Fibroblast of the aortic adventitia (primary cell): ENCODE measurements around the gene PROSER2. TPM values are rescaled to one million over a fixed set of nuclear protein-coding genes. Genes with fewer than 3 reads are reported as not detected.

Source experiments
- DNase-seq: peaks from one replicate; pipeline ENCODE4 v3.0.0-alpha.2; 2010; ENCODE audit warnings: low read depth
- H3K4me3 ChIP-seq: 2 replicates; pipeline ENCODE4 v1.5.1; 2011; ENCODE audit warnings: low read depth, mild to moderate bottlenecking, control low read depth, low read length, moderate library complexity
- total RNA-seq: library from RNA; depleted of rRNA; stranded (reverse); fragments of >200 nt; gene quantifications from 2 replicates; pipeline ENCODE4 v1.2.3, GENCODE V29; 2012; ENCODE audit warnings: low replicate concordance
- TF ChIP-seq, protein P1 (sequence below): IDR thresholded peaks from 2 replicates; pipeline ENCODE4 v1.5.1; 2011; ENCODE audit warnings: mild to moderate bottlenecking, low read length, control low read depth, inconsistent platforms; ENCODE audit not compliant: insufficient read depth

PROSER2 gene
- total RNA-seq, 1 donor, result 3.1 TPM

DNA sequence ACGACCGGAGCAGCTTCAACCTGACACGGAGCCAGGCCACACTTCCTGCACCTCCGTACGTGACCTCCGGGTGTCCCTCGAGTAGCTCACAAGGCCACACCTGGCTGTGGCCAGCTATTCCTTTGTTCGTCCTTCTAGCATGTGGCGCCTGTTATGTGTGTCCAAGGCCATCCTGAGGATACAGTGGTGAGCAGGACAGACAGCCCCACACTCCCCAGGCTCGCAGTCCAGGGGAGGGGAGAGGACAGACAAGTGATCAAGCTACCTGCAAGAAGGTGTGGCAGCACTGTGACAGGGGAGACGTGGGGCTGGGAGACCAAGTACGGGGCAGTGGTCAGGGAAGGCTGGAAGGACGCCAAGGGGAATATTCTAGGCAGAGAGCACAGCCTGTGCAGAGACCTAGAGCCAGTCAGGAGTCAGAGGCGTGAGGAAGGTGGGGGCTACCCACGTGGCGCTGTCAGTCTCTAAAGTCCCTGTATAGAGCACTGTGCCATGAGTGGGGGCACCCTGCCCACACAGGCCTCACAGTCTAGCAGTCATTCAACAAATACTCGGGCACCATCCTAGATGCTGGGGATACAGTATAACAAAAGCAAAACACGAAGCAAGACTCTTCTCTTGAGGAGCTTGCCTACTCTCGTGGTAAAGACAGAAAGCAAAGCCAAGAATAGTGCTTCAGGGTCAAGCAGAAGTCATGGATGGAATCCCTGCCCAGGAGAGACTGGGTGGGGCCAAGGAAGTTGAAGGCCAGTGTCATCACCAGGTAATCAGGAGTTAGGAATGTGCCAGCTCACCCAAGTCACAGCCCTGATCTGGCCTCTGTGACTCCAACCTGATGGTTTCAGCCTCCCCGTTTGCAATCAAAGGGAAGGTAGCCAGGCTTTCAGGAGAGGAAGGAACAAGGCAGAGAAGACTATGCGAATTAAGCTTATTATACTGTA lies 58.6 kb downstream of the PROSER2 start:
- no peak overlapping the region for H3K4me3 ChIP-seq
- TF ChIP-seq, protein P1, sequence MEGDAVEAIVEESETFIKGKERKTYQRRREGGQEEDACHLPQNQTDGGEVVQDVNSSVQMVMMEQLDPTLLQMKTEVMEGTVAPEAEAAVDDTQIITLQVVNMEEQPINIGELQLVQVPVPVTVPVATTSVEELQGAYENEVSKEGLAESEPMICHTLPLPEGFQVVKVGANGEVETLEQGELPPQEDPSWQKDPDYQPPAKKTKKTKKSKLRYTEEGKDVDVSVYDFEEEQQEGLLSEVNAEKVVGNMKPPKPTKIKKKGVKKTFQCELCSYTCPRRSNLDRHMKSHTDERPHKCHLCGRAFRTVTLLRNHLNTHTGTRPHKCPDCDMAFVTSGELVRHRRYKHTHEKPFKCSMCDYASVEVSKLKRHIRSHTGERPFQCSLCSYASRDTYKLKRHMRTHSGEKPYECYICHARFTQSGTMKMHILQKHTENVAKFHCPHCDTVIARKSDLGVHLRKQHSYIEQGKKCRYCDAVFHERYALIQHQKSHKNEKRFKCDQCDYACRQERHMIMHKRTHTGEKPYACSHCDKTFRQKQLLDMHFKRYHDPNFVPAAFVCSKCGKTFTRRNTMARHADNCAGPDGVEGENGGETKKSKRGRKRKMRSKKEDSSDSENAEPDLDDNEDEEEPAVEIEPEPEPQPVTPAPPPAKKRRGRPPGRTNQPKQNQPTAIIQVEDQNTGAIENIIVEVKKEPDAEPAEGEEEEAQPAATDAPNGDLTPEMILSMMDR, result no peak
- DNase-seq, result peak; percentile 25

GRCh38 chr10:11882646-11883375 lies 59.7 kb downstream of the PROSER2 start:
- H3K4me3 ChIP-seq, result no peak overlapping the region
- TF ChIP-seq, protein P1, result no peak
- no peak for DNase-seq

DNA sequence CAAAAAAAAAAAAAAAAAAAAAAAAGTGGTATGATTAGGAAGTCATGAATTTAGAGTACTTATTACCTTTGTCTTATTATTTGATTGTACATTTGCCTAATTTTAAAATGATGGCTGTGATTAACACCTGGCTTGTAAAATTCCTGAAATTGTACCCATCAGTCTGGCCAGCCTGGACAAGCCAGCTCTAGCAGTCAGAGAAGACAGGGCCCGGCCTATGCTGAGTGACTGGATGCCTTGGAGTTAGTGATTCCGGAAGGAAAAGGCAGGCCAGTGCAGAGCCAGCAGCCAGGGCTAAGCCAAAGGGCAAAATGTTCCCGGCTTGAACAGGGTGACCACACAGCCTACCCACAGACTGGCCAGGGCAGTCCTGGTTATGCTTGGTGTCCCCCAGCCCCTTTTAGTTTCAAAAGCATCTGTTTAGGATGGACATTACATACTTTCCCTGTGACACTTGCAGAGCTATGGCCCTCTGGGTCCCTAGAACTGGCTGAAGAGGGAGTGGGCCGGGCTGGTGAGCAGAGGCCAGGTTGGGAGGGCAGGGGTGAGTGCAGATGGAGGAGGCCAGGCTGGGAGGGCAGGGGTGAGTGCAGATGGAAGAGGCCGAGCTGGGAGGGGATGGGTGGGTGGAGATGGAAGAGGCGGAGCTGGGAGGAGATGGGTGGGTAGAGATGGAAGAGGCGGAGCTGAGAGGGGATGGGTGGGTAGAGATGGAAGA lies 61.7 kb downstream of the PROSER2 start:
- TF ChIP-seq, protein P1, result no peak
- no peak for DNase-seq
- H3K4me3 ChIP-seq, result no peak overlapping the region

DNA sequence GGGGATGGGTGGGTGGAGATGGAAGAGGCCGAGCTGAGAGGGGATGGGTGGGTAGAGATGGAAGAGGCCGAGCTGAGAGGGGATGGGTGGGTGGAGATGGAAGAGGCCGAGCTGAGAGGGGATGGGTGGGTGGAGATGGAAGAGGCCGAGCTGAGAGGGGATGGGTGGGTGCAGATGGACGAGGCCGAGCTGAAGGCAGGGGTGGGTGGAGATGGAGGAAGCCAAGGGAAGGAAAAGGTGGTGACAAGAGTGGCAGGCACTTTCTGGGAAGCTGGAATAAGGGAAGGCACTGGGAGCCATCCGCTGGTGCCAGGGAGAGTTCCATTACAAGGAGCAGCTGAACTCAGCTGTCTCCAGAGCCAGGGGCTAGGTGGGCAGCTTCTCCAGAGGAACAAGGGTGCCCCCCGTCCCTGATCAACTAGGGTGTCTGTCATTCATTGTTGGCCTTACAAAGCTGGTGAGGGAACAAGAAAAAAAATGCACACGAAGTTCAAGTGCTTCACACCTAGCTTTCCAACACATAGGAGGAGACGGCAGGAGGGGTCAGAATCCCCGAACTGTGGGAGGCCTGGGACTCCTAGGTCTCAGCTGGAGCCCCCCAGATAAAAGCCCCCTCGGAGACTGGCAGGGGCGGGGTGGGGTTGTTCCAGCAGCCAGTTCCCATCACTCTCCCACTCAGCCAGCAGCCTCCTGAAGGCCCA lies 62.4 kb downstream of the PROSER2 start:
- no peak for DNase-seq
- no peak overlapping the region for H3K4me3 ChIP-seq
- TF ChIP-seq, protein P1, result no peak

- no peak for DNase-seq
- no peak overlapping the region for H3K4me3 ChIP-seq
- TF ChIP-seq, protein P1, result no peak
Measured at GRCh38 chr10:11886138-11886474, 63.0 kb downstream of the PROSER2 start.

DNA sequence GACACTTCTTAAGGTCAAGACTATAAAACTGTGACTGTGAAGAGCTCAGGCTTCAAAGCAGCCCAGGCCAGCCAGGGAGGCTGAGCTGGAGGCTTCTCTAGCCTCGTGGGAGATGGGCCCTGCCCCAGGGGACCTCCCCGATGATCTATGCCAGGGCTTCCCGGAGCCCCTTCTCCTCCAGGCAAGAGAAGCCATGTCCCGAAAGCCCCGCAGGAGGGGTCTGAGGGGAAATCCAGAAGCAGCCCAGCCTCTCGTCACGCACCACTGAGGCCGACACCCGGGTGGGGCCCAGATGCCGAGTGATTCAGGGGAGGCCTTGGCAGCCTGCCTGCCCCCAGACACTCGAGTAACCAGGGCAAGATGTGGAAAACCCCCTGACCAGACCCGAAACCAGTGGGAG lies 63.7 kb downstream of the PROSER2 start:
- no peak overlapping the region for H3K4me3 ChIP-seq
- peak; percentile 19 for DNase-seq
- TF ChIP-seq, protein P1, result no peak
